ENCODE data around the gene CUL1.
"Not testable (repeated sequence)": the region's sequence is repeated elsewhere in the genome, so short reads cannot be mapped to it uniquely, and the experiment has no call there.

CUL1 gene

DNA sequence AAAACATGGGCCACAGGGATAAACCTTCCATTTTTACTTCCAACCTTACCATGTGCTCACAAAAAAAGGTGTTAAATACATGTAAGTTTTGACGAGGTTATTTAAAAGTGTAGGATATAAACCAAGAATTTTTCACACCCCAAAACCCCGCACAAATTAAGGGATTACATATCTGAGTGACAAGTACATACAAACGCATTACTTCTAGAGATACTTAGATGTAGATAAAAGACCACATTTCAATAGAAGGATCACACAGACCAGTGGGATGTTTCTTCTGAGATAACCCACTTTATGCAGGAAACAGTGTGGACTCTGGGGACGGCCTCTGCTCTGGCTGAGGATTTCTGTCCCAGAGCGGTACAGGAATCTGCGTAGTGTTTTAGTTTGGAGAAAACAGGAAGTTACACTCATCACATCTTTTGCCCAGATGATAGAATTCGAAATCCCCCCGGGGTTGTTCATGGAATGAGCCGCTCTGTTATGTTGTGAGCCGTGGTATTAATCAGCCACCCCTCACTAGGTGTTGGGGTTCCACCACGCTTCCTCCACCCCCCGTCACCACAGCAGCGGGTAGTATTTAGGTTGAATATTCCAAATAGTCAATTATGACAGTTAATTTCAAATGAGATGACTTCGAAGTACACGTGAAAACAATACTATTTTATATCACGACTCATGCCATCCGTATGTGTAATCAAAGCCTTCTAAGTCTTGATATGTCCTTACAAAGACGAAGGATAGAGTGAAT, 1.3 kb upstream of the CUL1 start:
- no peak for DNase-seq (ENCODE audit: low spot score)

DNA sequence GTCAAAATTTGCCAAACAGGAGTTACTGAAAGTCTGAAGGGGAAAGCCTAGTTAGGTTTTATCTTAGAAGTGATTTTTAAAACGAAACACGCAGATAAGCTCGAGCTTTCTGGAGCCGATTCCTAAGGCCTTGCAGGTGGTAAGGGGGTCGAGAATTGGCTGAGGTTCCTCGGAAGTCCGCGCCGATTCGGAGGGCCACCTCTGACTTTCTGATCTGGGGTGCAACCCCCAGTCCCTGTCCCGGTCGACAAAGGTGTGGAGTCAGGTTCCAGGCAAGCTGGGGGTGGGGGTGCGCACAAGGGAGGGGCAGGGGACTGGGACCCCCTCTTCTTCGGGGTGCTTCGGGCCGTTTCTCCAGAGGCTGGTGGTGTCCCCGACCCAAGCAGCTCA, 701 bp upstream of the CUL1 start:
- DNase-seq (ENCODE audit: low spot score), result no peak

DNA sequence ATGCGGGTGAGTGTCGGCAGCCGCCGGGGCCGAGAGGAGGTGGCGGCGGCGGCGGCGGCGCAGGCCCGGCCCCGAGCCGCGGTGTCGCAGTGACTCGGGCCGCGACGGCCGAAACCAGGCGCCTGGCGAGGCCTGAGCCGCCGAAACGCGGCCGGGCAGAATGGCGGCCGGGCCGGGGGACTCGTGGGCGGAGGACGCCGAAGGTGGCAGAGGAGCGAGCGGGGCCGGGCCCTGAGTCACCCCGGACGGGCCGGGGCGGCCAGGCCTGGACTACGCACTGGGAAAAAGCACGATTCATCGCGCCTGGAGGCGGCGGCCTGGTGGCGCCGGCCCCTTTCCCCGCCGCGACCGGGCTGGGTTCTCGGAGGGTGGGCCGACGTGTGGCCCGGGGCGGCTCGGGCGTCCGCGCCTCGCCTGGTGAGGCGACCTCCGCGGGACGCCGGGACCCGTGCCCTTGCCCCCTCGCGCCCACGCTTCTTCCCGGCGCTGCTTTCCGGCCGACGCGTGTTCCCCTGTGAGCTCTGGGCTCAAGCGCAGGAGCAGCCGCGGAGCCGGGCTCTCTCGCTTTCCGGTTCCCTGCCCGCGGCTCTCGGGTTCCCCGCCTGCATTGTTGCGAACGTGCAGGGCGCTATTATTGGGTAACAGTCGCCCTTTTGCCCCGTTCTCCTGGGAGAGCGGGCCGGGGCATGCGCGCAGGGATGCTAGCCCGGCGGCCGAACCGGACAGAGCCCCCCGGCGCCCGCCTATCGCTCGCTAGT, 500 bp downstream of the CUL1 start:
- peak; percentile 40 for DNase-seq (ENCODE audit: low spot score)

DNA sequence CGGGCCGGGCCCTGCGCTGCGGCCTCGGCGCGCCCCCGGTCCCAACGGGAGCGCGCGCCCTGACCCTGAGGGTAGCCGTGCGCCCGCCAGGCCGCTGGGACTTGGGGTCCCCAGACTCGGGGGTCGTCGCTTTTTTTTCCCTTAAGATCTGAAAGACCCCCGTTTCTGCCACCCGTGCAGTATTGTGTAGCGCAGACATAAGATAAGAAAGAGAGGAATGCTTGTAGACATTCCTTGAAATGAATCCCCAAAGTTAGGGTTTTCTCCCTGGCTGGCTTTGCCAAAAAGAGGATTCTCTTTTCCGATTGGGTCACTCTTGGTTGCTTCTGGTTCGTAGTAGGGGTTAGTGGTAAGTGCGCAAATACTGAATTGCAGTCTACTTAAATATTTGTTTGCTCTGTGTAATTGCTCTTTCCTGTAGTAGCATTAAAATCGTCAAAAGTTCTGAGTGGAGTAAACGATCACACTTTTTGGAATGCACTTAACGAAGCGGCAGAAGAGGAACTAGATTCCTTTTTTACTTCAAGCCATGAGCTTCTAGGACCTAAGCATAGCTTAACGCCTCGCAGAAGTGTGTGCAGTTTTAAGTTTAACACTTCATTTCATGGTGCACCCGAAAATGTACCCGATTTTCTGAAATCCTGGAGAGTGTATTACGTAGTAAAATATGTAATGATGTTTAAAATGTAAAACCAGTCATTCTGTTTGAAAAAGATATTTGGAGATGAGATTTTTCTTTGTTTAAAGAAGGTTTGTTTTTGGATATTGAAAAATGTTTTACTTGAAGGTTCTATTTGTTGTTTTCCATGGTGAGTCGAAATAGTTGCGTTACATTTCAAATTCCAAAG, 1.3 kb downstream of the CUL1 start:
- DNase-seq (ENCODE audit: low spot score), result peak; percentile 20

DNA sequence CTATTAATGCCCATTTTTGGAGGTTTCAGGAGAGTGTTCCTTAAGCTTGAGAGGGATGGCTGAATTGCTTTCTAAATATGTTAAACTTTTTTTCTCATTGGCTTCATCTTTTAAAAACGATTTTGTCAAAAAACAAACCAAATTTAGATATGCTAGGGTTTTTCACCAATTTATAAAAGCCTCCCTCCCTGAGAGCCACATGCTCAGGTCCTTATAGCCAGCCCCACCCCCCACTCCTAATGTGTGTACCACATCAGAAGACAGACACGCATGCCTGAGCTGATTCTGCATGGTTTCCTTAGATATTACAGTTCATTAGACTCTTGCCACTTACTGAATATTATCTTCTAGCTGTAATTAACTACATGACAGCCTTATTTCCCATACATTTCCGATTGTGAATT, 2.0 kb downstream of the CUL1 start:
- no peak for DNase-seq (ENCODE audit: low spot score)

DNA sequence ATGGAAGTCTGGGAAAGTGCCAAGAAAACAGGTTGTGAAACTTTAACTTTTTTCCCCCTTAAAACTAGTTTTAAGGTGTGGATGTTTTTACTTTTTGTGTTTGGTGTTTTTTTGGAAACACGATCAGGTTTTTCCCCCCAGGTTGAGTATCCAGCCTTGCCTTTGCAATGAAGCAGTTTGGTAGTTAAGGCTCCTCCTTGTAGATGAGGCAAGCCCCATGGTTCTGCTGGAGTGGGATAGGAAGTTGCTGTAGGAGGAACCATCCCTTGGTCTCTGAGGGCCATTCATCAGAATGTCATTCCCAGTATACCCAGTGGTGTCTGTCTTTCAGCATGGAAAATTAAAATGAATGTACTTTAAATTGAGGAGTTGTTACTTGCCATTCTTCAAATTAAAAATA, 2.7 kb downstream of the CUL1 start:
- no peak for DNase-seq (ENCODE audit: low spot score)

DNA sequence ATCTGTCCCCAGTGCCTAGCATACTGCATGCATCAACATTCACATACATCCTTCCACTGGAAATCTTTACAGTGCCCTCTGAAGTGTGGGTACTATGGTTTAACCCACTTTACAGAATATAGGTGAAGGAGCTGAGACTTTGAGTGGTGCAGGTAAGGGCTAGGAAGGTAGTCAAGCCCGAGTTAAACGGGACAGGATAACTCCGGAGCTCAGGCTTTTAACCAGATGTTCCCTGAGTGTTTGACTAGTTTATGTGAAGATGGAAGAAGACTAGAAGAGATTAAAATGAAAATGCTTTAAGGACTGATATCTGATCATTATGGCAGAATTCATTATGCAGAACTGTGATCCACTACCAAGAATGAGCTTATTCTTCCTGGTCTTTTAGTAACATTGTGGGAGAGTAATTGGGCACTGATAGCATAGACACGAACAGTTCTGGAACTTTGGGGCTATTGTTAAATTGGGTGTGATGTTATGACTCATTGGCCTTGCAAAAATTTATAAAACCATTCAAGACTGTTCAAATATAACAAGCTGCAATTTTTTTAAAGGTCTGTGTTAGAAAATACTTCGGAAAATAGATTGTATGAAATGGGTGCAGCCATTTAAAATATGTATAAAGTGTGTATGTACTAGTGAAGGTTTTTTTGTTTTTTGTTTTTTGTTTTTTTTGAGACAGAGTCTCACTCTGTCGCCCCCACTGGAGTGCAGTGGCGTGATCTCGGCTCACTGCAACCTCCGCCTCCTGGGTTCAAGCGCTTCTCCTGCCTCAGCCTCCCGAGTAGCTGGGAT, 4.4 kb downstream of the CUL1 start:
- no peak for DNase-seq (ENCODE audit: low spot score)

DNA sequence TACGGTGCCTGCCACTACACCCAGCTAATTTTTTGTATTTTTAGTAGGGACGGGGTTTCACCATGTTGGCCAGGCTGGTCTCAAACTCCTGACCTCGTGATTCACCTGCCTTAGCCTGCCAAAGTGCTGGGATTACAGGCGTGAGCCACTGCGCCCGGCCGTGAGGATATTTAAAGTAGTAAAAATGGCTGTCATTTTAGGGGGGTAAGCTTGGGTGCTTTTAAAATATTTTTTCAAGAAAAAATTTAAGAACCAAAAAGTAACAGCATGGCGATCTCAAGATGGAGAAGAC, 4.9 kb downstream of the CUL1 start:
- not testable (repeated sequence) for DNase-seq (ENCODE audit: low spot score)

DNA sequence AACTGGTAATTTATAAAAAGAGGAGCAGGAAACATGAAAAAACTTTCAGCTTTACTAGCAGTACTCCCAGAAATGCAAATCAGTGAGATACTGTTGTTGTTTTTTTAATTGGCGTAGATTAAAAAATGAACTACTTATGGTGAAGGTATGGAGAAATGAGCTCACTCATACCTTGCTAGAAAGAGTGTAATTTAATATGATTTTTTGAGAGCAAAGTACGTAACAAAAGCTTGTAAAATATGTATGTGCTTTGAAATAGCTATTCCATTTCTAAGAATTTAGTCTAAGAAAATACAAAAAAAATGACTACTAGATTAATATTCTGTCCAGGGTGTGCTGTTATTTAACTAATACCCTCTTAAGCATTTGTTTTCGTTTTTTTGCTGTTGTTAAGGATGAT, 5.5 kb downstream of the CUL1 start:
- DNase-seq (ENCODE audit: low spot score), result no peak

DNA sequence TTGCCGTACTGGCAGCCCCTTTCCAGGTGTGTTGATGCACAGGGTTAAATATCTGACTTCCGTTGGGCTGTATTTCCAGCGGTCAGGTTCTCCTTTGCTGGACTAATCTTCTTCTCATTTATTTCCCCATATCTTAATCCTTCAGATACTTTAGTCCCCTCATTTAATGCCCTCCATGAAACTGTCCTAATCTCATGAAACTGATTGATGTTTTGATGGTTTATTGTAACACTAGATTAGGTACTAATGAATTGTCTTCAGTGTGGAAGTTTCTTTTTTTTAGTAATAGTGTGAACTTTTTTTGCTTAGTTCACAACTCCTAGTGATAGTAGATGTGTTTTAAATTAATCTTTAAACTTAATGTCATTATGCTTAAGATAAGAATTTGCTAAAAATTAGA, 6.3 kb downstream of the CUL1 start:
- no peak for DNase-seq (ENCODE audit: low spot score)

DNA sequence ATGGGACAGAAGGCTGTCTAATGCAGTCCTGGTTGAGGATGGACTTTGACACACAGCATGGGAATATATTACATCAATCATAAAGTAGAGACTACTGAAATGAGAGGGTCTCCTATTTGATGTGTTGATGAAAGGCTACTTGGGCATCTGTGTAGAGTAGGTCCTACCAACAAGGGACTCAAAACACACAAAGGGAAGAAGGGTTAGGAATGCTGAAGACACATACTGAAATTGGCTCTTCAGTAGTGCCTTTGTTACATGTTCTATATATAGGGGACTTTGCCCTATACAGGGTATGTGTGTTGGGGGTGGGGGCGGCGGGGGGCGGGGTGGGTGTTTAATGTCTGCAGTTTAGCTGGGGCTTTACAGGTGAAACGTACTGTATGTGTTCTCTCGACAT, 7.7 kb downstream of the CUL1 start:
- no peak for DNase-seq (ENCODE audit: low spot score)

DNA sequence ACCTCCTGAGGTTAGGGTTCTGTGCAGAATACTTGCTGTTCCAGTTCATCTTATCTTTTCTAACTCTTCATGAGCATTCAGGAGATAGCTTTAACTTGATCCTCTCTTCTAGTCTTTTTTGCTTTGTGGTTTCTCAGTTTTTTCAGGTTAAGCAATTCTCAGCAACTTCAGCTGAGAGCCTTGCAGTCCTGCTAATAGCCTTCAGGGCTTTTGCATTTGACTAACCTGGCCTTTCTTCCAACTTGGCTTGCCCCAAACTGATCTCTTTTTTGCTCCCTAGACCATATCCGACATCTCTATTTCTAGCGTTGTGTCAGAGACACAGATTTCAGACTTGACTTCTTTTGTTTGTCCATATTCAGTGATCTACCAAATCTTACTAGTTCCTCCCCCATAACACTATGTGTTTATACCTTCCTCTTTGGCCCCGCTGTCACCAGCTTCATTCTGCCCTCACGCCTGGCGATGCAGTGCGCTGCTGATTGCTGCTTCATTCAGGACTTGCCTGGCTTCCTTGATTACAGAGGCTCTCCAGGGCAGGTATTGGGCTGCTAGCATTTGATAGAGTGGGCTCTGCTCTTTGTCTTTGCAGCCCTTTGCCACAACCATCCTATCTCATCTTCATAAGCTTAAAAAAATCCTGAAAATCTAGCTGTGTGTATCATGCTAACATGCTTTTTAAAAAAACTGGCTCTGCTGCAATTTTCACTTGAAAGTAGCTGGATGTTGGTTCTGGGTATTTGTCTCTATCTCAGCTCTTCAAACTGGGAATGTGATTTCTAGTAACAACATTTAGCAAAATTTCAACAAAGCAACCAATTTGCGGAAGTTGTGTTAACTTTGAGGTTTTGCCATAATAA, 9.6 kb downstream of the CUL1 start:
- DNase-seq (ENCODE audit: low spot score), result no peak

DNA sequence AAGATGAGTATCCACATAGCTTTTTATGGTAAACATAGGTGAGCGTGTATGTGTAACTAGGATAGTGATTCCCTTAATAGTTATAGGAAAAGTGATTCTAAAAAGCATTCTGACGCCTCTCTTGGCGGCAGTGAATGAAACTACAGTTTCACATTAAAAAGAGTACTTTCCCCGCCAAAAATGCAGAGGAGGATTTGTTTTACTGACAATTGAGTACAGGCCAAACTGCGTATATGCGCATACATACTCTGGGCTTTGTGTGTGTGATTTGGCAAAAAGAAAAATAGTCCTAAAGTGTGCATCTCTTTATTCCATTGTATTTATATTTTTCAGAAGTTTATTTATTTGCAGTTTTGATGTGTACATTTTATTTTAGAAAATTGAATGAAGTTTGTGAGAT, 10.3 kb downstream of the CUL1 start:
- no peak for DNase-seq (ENCODE audit: low spot score)

DNA sequence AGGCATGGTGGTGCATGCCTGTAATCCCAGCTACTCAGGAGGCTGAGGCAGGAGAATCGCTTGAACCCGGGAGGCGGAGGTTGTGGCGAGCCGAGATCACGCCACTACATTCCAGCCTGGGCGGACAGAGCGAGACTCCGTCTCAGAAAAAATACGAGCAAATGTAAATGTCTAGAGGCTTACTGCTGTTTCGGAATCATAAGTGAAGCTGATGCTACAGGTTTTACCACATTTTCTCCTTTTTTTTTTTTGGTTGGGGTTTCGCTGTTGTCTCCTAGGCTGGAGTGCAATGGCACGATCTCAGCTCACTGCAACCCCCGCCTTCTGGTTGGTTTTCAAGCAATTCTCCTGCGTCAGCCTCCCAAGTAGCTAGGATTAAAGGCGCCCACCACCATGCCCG, 11.7 kb downstream of the CUL1 start:
- not testable (repeated sequence) for DNase-seq (ENCODE audit: low spot score)

DNA sequence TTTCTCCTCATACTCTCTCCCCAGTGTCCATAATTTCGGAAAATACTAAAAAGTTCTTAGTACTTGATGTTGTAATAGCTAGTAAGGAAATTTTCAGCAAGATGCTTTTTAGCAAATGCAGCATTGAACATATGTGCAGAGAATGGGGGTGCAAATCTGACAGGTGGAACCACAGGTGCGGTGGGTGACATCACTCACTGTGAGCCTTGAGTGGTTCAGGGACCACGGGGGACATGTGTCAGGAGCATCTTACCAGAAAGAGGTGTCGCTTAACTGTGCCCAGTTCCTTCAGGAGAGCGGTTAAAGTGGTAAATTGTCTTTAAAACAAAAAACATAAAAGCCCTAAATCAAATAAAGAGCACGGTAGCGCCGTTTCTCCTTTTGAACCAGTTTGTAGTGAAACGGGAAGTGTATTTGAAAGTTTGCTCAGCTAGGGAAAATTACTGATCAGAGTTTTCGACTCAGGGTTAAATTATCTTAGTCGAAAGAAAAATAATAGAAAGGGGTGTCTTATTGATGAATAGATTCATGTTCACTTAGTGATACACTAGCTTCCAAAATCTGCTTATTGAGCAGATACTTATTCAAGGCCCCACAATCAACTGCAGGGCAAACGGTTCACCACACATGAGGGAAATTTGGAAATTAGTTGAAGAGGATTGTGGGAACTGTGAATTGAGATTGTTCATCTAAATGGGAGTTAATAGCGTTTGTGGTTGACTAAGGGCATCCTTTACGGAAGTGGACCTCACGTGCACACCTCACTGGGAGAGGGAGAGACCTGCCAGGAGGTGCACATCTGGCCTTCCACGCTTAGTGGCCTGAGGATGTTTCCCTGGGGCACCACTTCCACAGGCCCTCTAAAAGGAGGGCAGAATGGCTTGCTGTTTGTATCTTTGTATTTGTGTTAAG, 12.7 kb downstream of the CUL1 start:
- DNase-seq (ENCODE audit: low spot score), result no peak

DNA sequence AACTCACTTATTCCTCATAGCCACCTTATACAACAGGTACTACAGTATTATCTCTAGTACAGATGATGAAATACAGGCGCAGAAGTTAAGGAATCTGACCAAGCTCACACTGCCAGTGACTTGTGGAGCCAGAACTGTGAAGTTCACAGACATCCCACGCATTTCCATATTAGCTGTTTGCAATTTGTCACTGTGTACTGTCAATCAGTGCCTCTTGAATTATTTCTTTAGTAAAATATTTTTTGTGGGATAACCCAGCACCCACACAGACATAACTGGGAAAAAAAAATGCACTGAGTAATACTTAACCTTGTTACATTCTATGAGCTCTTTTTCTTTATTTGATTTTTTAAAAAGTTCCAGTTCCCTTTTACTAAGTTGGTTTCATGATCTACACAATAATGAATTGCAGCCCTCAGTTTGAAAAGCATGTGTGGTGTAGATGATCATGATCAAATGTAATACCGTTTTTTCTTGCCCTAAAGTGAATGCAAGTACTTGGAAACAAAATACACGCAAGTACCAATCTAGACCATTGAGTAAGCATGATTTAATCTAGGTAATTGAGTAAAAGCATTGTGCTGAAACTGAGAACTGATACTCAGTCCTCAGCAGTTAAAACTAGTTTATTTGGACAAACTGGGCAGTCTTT, 14.1 kb downstream of the CUL1 start:
- DNase-seq (ENCODE audit: low spot score), result no peak

DNA sequence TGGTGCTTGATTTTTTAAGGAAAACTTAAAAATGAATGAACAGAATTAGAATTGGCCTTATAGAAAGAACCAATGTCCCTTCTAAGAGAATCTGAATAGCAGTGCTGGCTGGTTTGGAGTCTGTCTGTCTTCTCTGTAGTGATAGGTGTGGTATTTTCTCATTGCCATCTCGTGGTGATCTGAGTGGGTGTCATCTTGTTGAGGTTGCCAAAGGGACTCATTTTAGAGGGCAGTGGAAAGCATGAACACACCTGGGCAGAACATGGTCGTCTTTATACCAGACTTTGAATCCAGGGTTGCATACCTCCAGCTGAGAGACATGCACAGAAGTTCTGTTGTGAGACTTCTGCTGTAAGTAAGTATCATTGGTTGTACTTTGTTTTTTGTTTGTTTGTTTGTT, 15.8 kb downstream of the CUL1 start:
- no peak for DNase-seq (ENCODE audit: low spot score)

DNA sequence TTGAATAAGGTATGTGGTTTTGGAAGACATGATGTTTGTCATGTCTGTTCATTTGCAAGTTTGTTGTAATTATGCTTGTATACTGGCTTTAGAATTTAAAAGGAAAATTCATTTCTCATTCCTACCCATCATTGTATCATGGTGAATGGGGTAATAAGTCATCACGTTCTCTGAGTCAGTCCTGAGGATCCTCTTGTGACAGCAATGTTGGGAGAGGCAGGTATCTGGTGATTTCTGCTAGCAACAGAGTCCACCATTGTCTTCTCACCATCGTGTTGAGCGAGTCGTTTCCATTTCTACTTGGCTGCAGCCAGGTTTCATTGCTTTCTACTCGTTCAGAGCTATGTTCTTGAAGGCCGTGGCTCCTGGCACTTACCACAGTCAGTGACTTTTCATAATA, 16.3 kb downstream of the CUL1 start:
- no peak for DNase-seq (ENCODE audit: low spot score)

DNA sequence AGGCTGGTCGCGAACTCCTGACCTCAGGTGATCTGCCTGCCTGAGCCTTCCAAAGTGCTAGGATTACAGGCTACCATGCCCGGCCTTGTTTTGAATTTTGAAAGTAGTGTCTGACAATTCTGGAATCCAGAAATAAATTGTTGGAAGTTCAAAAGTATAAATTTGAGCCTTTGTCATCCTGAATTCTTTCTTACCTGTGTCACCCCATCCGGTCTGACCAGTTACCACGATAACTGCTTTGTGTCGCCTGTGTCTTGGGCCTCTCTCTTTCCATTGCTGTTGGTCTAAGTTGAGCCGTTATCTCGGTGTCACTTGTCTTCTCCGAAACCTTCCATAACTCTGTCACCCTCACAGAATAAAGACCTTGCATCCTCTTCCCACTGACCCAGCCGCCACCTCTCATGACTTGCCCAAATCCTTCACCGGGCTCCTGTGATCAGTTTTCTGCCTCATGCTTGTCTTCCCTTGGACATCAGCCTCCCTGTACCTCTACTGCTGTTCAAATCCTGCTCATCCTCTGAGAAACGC, 18.6 kb downstream of the CUL1 start:
- DNase-seq (ENCODE audit: low spot score), result no peak

Measured in hematopoietic multipotent progenitor cell treated with erythropoietin and hydrocortisone succinate and interleukin-3 and kit ligand, for 17 days (in vitro differentiated cells).